ENCODE measurements around the gene CHD6.

Gene CHD6

GRCh38 chr20:41649489-41649888 lies 31.3 kb upstream of the CHD6 start:
- ChIA-PET POLR2A (no interaction called here), CTCF (interaction anchor here (0.6 kb wide), 1 partner anchor 366 kb away, joined by 4 read pairs; no protein-coding TSS in a partner anchor)
- Histone ChIP-seq H3K4me3 (ENCODE audit: low read depth, low read length) (no peak overlapping the region), H3K36me3 (ENCODE audit: control insufficient read depth in 2 of 2, insufficient read depth in 1 of 2, low read length in 2 of 2) (no peaks in the 10 kb centered on the region), H3K27ac (ENCODE audit: extremely low read depth, low read depth, low read length) (no peak overlapping the region), H3K4me1 (ENCODE audit: control insufficient read depth, insufficient read depth, low read length) (no peaks in the 10 kb centered on the region), H3K9me3 (ENCODE audit: control insufficient read depth, insufficient read depth, low read depth, low read length) (no peaks in the 10 kb centered on the region)
- TF ChIP-seq ZBTB17 (tag by site-specific recombination; IDR thresholded peaks at IDR 0.05) (peak; percentile 24; the same call in 1 of the 2 replicates), GLI4 (tag by site-specific recombination; IDR thresholded peaks at IDR 0.05) (no peak)

- Histone ChIP-seq H3K4me1 (ENCODE audit: control insufficient read depth, insufficient read depth, low read length) (no peaks in the 10 kb centered on the region), H3K4me3 (ENCODE audit: low read depth, low read length) (no peak overlapping the region), H3K36me3 (ENCODE audit: control insufficient read depth in 2 of 2, insufficient read depth in 1 of 2, low read length in 2 of 2) (no peaks in the 10 kb centered on the region), H3K9me3 (ENCODE audit: control insufficient read depth, insufficient read depth, low read depth, low read length) (no peaks in the 10 kb centered on the region), H3K27ac (ENCODE audit: extremely low read depth, low read depth, low read length) (no peak overlapping the region)
- POLR2A ChIA-PET = no interaction called here
- CTCF ChIA-PET = no interaction called here
- TF ChIP-seq ZNF645 (tag by site-specific recombination; IDR thresholded peaks at IDR 0.05) (no peak), ZNF354C (tag by site-specific recombination; IDR thresholded peaks at IDR 0.05; ENCODE audit: borderline replicate concordance, low read depth) (no peak), SP3 (tag by site-specific recombination; IDR thresholded peaks at IDR 0.05) (no peak), ZNF580 (tag by site-specific recombination; IDR thresholded peaks at IDR 0.05) (no peak), ZNF398 (tag by site-specific recombination; IDR thresholded peaks at IDR 0.05) (no peak), FEZF1 (tag by site-specific recombination; IDR thresholded peaks at IDR 0.05) (no peak), ZNF596 (tag by site-specific recombination; IDR thresholded peaks at IDR 0.05) (no peak), KLF16 (tag by site-specific recombination; IDR thresholded peaks at IDR 0.05) (no peak), ZBTB17 (tag by site-specific recombination; IDR thresholded peaks at IDR 0.05) (no peak), ZNF843 (tag by site-specific recombination; IDR thresholded peaks at IDR 0.05) (no peak), ZNF174 (tag by site-specific recombination; IDR thresholded peaks at IDR 0.05) (no peak)
Observed at GRCh38 chr20:41645372-41645771, 27.2 kb upstream of the CHD6 start.

- H3K9me3 ChIP-seq (ENCODE audit: control insufficient read depth, insufficient read depth, low read depth, low read length) = no peaks in the 10 kb centered on the region
- H3K36me3 ChIP-seq (ENCODE audit: control insufficient read depth in 2 of 2, insufficient read depth in 1 of 2, low read length in 2 of 2) = no peaks in the 10 kb centered on the region
- POLR2A ChIA-PET = no interaction called here
- H3K27ac ChIP-seq (ENCODE audit: extremely low read depth, low read depth, low read length) = no peak overlapping the region
- no peaks in the 10 kb centered on the region for H3K4me1 ChIP-seq (ENCODE audit: control insufficient read depth, insufficient read depth, low read length)
- H3K4me3 ChIP-seq (ENCODE audit: low read depth, low read length) = no peak overlapping the region
- TF ChIP-seq EGR2 (tag by site-specific recombination; IDR thresholded peaks at IDR 0.05; ENCODE audit: low read depth) (peak; percentile 12; the same call in 1 of the 2 replicates), ZFP41 (tag by site-specific recombination; IDR thresholded peaks at IDR 0.05; ENCODE audit: borderline replicate concordance) (no peak), PRDM4 (tag by site-specific recombination; IDR thresholded peaks at IDR 0.05) (no peak), ZNF530 (tag by site-specific recombination; IDR thresholded peaks at IDR 0.05; ENCODE audit: low read depth) (no peak), ZNF311 (tag by site-specific recombination; IDR thresholded peaks at IDR 0.05; ENCODE audit: borderline replicate concordance) (no peak), ZNF701 (tag by site-specific recombination; IDR thresholded peaks at IDR 0.05) (no peak)
- CTCF ChIA-PET = no interaction called here
Observed at GRCh38 chr20:41643504-41643938, 25.3 kb upstream of the CHD6 start.
